ENCODE data around the gene SAMD3. TPM values are rescaled to one million over a fixed set of nuclear protein-coding genes. Genes with fewer than 3 reads are reported as not detected.
"Not testable (repeated sequence)": the region's sequence is repeated elsewhere in the genome, so short reads cannot be mapped to it uniquely, and the experiment has no call there.

The SAMD3 gene, protein sequence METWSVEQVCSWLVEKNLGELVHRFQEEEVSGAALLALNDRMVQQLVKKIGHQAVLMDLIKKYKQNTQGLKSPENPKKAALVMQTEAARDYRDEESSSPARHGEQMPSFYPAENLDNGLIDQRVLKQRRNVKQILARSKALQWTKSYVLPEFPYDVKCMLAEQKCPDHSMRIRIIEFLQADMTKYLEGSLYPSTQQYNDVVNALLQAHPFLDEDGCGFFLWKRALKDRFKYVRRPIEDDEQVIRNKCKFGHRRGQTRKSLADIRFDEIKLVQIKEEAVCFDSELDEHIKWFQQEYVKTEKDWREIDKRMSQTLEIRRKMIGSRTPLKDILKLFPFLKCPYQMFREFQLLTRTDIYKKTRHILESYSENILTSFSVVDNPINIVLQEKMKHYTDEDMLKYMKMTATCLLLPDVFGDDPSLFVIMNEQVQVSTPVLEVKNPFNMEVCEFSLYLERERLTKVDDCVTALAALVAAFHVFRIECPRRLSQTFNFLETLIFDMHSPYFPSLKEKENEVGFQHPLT
- total RNA-seq (1 to 10 TPM in 4 of 6 donors, under 1 TPM in 2; 0.19 to 2.5 (median 1.3) TPM), polyA plus RNA-seq (1 to 10 TPM; 1.2 to 5.9 TPM)

- Histone ChIP-seq H3K9me3 (no peaks in the 10 kb centered on the region), H3K36me3 (no peaks in the 10 kb centered on the region), H3K27me3 (no peaks in the 10 kb centered on the region), H3K4me1 (no peaks in the 10 kb centered on the region), H3K27ac (no peak within 1 kb of the TSS), H3K4me3 (no peak within 1 kb of the TSS)
- DNase-seq (no peak), FAIRE-seq (no peak), ATAC-seq (no peak)
- intact Hi-C loops (cut with DNase I) = no loop called here
- no peak for TF ChIP-seq CTCF (IDR thresholded peaks at IDR 0.05)
- WGBS, 2 donors = 40 to 50% methylated on average over 2 of the region's 2 CpGs
Observed at GRCh38 chr6:130222775-130223174, at the start of gene SAMD3. Gene SAMD3, minus strand, starts transcription at chr6:130222951. Its CDS starts 7,678 bp downstream, at chr6:130215273.

- intact Hi-C loops (cut with DNase I) = no loop called here
Observed at GRCh38 chr6:130269969-130270635, 47.4 kb upstream of the SAMD3 start.

DNA sequence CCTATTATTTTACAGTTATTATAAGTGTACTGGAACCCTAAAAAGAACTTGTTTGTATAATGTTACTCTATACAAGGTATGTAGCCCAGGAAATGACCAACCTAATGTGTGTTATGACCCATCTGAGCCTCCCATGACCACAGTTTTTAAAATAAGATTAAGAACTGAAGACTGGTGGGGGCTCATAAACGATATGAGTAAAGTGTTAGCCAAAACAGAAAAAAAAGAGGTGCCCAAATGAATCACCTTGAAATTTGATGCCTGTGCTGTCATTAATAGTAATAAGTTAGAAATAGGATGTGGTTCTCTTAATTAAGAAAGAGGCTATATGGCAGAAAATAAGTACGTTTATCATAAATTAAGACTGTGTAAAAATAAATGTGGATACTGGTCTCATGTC, 42.8 kb upstream of the SAMD3 start:
- FAIRE-seq; ATAC-seq; DNase-seq; H3K4me3 ChIP-seq; H3K9me3 ChIP-seq; H3K27ac ChIP-seq; H3K4me1 ChIP-seq; H3K27me3 ChIP-seq; H3K36me3 ChIP-seq; intact Hi-C loops (cut with DNase I): not testable (repeated sequence)
- 58 to 61% methylated on average over 2 of the region's 2 CpGs for WGBS, 2 donors

More at GRCh38 chr6:130269969-130270635, 47.4 kb upstream of the SAMD3 start:
- Histone ChIP-seq H3K4me1 (no peaks in the 10 kb centered on the region), H3K4me3 (no peak overlapping the region), H3K27me3 (no peaks in the 10 kb centered on the region), H3K9me3 (no peaks in the 10 kb centered on the region), H3K27ac (no peak overlapping the region), H3K36me3 (no peaks in the 10 kb centered on the region)
- DNase-seq (no peak), ATAC-seq (no peak), FAIRE-seq (no peak)
- WGBS, 2 donors = 84 to 89% methylated on average over 3 of the region's 3 CpGs
- TF ChIP-seq CTCF (IDR thresholded peaks at IDR 0.05) = no peak

DNA sequence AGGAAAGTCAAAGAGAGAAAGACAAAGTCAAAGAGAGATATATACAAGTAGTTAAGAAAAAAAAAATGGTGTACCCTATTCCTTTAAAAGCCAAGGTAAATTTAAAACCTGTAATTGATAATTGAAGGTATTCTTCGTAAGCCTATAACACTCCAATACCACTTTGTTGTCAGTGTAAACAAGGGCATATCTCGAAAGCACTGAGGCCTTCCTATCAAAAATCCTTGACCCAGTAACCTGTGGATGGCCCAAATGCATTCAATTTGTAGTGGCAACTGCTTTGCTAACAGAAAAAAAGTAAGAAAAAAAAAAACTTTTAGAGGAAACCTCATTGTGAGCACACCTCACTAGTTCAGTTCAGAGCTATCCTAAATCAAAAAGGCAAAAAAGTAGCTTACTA, 39.3 kb upstream of the SAMD3 start:
- no peaks in the 10 kb centered on the region for H3K27me3 ChIP-seq
- TF ChIP-seq CTCF (IDR thresholded peaks at IDR 0.05) = no peak
- ATAC-seq (no peak), DNase-seq (no peak), FAIRE-seq (no peak)
- no peaks in the 10 kb centered on the region for H3K9me3 ChIP-seq
- no peak overlapping the region for H3K4me3 ChIP-seq
- intact Hi-C loops (cut with DNase I) = no loop called here
- H3K36me3 ChIP-seq = no peaks in the 10 kb centered on the region
- no peak overlapping the region for H3K27ac ChIP-seq
- no peaks in the 10 kb centered on the region for H3K4me1 ChIP-seq
- WGBS, 2 donors = 22 to 23% methylated on average over 2 of the region's 2 CpGs

GRCh38 chr6:130261558-130261957, 38.8 kb upstream of the SAMD3 start:
- H3K27me3 ChIP-seq; H3K4me1 ChIP-seq; intact Hi-C loops (cut with DNase I); H3K36me3 ChIP-seq; H3K9me3 ChIP-seq; DNase-seq; FAIRE-seq; H3K27ac ChIP-seq; H3K4me3 ChIP-seq; ATAC-seq: not testable (repeated sequence)
- 86% methylated on average over 3 of the region's 3 CpGs for WGBS, 2 donors

DNA sequence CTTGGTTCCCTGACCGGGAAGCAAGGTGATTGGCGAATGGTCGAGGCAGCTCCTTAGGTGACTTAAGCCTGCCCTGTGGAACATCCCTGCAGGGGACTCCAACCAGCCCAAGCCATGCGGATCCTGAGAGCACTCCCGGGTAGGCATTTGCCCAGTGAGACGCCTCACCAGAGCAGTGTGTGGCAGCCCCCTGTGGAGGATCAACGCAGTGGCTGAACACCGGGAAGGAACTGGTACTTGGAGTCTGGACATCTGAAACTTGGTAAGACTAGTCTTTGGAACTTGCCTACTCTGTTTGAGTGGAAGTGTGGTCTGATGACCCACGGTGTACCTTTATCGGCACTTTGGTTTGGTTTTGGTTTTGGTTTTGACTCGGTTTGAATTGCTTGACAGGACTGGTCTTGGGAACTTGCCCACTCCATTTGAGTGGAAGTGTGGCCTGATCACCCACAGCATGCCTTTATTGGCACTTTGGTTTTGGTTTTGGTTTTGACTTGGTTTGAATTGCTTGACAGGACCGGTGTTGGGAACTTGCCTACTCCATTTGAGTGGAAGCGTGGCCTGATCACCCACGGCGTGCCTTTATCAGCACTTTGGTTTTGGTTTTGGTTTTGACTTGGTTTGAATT, 38.0 kb upstream of the SAMD3 start:
- H3K27me3 ChIP-seq = not testable (repeated sequence)

GRCh38 chr6:130260050-130260462, 37.3 kb upstream of the SAMD3 start:
- H3K27me3 ChIP-seq; H3K4me1 ChIP-seq; DNase-seq; H3K27ac ChIP-seq; H3K9me3 ChIP-seq; H3K4me3 ChIP-seq; intact Hi-C loops (cut with DNase I); FAIRE-seq; H3K36me3 ChIP-seq; ATAC-seq: not testable (repeated sequence)
- WGBS, 2 donors = 75 to 84% methylated on average over 4 of the region's 4 CpGs

More for the DNA sequence above, 38.0 kb upstream of the SAMD3 start:
- H3K9me3 ChIP-seq; FAIRE-seq; intact Hi-C loops (cut with DNase I); ATAC-seq; DNase-seq; H3K4me3 ChIP-seq; H3K4me1 ChIP-seq; H3K36me3 ChIP-seq; H3K27ac ChIP-seq: not testable (repeated sequence)
- WGBS, 2 donors = 82 to 92% methylated on average over 15 of the region's 15 CpGs
